Activated T-cell treated with anti-CD3 and anti-CD28 coated beads for 1 hour (primary cell): Measurements from ENCODE around the gene KNDC1.

ENCODE experiments used
- DNase-seq: peaks from one replicate; pipeline ENCODE4 v3.0.0-alpha.2; 2020; ENCODE audit warnings: low read depth

Gene KNDC1

GRCh38 chr10:133177380-133178157 is 17.6 kb downstream of the KNDC1 start:
- DNase-seq, result no peak

- DNase-seq, result no peak
These were observed 18.5 kb downstream of the KNDC1 start for GRCh38 chr10:133178357-133179127.

- DNase-seq, result no peak
These were observed 19.1 kb downstream of the KNDC1 start for GRCh38 chr10:133179128-133179520.

GRCh38 chr10:133179651-133180050 is 19.6 kb downstream of the KNDC1 start:
- no peak for DNase-seq

GRCh38 chr10:133180192-133180964 is 20.4 kb downstream of the KNDC1 start:
- DNase-seq, result no peak

- no peak for DNase-seq
These were observed 21.1 kb downstream of the KNDC1 start for GRCh38 chr10:133180965-133181639.

GRCh38 chr10:133182190-133182589 is 22.2 kb downstream of the KNDC1 start:
- DNase-seq, result no peak

GRCh38 chr10:133182791-133183645 is 23.0 kb downstream of the KNDC1 start:
- no peak for DNase-seq

- DNase-seq, result no peak
These were observed 23.8 kb downstream of the KNDC1 start for GRCh38 chr10:133183646-133184378.

- no peak for DNase-seq
These were observed 24.7 kb downstream of the KNDC1 start for GRCh38 chr10:133184591-133185244.

GRCh38 chr10:133185421-133185820 is 25.4 kb downstream of the KNDC1 start:
- DNase-seq, result no peak

- no peak for DNase-seq
These were observed 25.9 kb downstream of the KNDC1 start for GRCh38 chr10:133185916-133186315.

- DNase-seq, result no peak
These were observed 26.5 kb downstream of the KNDC1 start for GRCh38 chr10:133186416-133187090.

- DNase-seq, result no peak
These were observed 27.3 kb downstream of the KNDC1 start for GRCh38 chr10:133187091-133187905.

- DNase-seq, result no peak
These were observed 28.1 kb downstream of the KNDC1 start for GRCh38 chr10:133187906-133188681.

- no peak for DNase-seq
These were observed 29.2 kb downstream of the KNDC1 start for GRCh38 chr10:133189256-133189655.

GRCh38 chr10:133189726-133190125 is 29.7 kb downstream of the KNDC1 start:
- DNase-seq, result no peak

- no peak for DNase-seq
These were observed 30.2 kb downstream of the KNDC1 start for GRCh38 chr10:133190225-133190624.
